ENCODE measurements around the gene RAB27A. TPM values are rescaled to one million over a fixed set of nuclear protein-coding genes. Genes with fewer than 3 reads are reported as not detected.

RAB27A gene
- total RNA-seq, 2 donors from 2014 or later = 8.8 to 9.1 TPM

DNA sequence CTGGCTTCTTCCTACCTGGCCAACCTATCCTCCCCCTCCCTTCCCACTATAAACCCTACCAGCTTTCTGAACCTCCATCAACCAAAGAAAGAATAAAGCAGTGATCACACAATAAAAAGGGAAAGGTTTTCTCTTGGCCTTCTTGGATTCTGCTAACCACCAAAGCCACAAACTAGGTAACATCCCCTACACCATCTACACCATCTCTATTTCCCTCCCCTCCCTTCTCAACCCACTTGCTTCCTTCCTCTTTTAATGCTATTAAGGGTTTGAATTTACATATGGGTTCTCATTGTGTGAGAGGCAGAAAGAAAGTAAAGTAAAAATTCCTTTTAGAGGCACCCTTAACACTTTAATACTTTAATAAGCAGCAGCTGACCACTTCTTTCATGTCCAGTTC lies 67.0 kb downstream of the RAB27A start:
- Mint-ChIP-seq H3K36me3 (ENCODE audit: low read depth) (peaks cover 3% of the 10 kb centered on the region), H3K4me1 (peaks cover 24% of the 10 kb centered on the region), H3K9me3 (no peaks in the 10 kb centered on the region), H3K4me3 (no peak overlapping the region), H3K27ac (no peak overlapping the region), H3K27me3 (ENCODE audit: insufficient read depth) (no peaks in the 10 kb centered on the region)
- no peak overlapping the region for H3K27ac ChIP-seq (ENCODE audit: low read depth, low read length)
- H3K27me3 ChIP-seq (ENCODE audit: control insufficient read depth, insufficient read depth, low read length, poor library complexity, severe bottlenecking) = no peaks in the 10 kb centered on the region
- no peak overlapping the region for H3K9ac ChIP-seq (ENCODE audit: extremely low read depth, low read length, poor library complexity, severe bottlenecking)
- no peak for DNase-seq
- no peak overlapping the region for H3K4me3 ChIP-seq (ENCODE audit: low read length)
- no peaks in the 10 kb centered on the region for H3K9me3 ChIP-seq (ENCODE audit: control insufficient read depth, low read length)
- H3K36me3 ChIP-seq (ENCODE audit: control insufficient read depth, insufficient read depth, low read length) = no peaks in the 10 kb centered on the region
- TF ChIP-seq, protein P1, sequence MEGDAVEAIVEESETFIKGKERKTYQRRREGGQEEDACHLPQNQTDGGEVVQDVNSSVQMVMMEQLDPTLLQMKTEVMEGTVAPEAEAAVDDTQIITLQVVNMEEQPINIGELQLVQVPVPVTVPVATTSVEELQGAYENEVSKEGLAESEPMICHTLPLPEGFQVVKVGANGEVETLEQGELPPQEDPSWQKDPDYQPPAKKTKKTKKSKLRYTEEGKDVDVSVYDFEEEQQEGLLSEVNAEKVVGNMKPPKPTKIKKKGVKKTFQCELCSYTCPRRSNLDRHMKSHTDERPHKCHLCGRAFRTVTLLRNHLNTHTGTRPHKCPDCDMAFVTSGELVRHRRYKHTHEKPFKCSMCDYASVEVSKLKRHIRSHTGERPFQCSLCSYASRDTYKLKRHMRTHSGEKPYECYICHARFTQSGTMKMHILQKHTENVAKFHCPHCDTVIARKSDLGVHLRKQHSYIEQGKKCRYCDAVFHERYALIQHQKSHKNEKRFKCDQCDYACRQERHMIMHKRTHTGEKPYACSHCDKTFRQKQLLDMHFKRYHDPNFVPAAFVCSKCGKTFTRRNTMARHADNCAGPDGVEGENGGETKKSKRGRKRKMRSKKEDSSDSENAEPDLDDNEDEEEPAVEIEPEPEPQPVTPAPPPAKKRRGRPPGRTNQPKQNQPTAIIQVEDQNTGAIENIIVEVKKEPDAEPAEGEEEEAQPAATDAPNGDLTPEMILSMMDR (conservative IDR thresholded peaks at IDR 0.05) = no peak
- no peaks in the 10 kb centered on the region for H3K4me1 ChIP-seq (ENCODE audit: control insufficient read depth, insufficient read depth, low read length)

GRCh38 chr15:55221090-55222011 lies 68.3 kb downstream of the RAB27A start:
- Histone ChIP-seq H3K4me3 (ENCODE audit: low read length) (no peak overlapping the region), H3K9ac (ENCODE audit: extremely low read depth, low read length, poor library complexity, severe bottlenecking) (no peak overlapping the region), H3K4me1 (ENCODE audit: control insufficient read depth, insufficient read depth, low read length) (no peaks in the 10 kb centered on the region), H3K9me3 (ENCODE audit: control insufficient read depth, low read length) (no peaks in the 10 kb centered on the region), H3K36me3 (ENCODE audit: control insufficient read depth, insufficient read depth, low read length) (no peaks in the 10 kb centered on the region), H3K27ac (ENCODE audit: low read depth, low read length) (no peak overlapping the region), H3K27me3 (ENCODE audit: control insufficient read depth, insufficient read depth, low read length, poor library complexity, severe bottlenecking) (no peaks in the 10 kb centered on the region)
- Mint-ChIP-seq H3K36me3 (ENCODE audit: low read depth) (peaks cover 3% of the 10 kb centered on the region), H3K27ac (no peak overlapping the region), H3K4me3 (no peak overlapping the region), H3K9me3 (no peaks in the 10 kb centered on the region), H3K4me1 (peaks cover 24% of the 10 kb centered on the region), H3K27me3 (ENCODE audit: insufficient read depth) (no peaks in the 10 kb centered on the region)
- DNase-seq = no peak
- TF ChIP-seq, protein P1 (conservative IDR thresholded peaks at IDR 0.05) = no peak
- 89 to 91% methylated on average over 6 of the region's 6 CpGs for WGBS, 2 experiments (ENCODE audit: insufficient coverage in 1 of 2, insufficient read length in 1 of 2)

DNA sequence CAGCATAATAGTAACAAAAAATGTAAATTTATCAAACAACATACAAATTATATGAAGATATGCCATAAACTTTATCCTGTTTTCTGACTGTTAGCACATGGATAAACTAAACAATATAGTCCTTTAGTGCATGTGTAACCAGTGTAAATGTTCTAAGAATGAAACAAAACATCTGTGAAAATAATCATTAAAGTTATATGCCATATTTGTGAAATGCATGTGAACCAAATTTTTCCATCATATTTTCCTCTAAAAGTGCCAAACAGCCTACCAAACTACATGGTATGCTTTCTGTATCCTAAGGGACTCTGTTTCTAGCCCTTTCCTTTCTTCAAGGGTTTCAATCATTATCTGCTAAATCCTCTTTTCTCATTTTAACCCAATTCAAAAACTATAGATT lies 69.0 kb downstream of the RAB27A start:
- no peak overlapping the region for H3K9ac ChIP-seq (ENCODE audit: extremely low read depth, low read length, poor library complexity, severe bottlenecking)
- no peak overlapping the region for H3K27ac Mint-ChIP-seq
- TF ChIP-seq, protein P1 (conservative IDR thresholded peaks at IDR 0.05) = no peak
- no peaks in the 10 kb centered on the region for H3K36me3 ChIP-seq (ENCODE audit: control insufficient read depth, insufficient read depth, low read length)
- no peaks in the 10 kb centered on the region for H3K27me3 Mint-ChIP-seq (ENCODE audit: insufficient read depth)
- H3K4me1 ChIP-seq (ENCODE audit: control insufficient read depth, insufficient read depth, low read length) = no peaks in the 10 kb centered on the region
- no peaks in the 10 kb centered on the region for H3K9me3 Mint-ChIP-seq
- no peak overlapping the region for H3K27ac ChIP-seq (ENCODE audit: low read depth, low read length)
- H3K4me3 ChIP-seq (ENCODE audit: low read length) = no peak overlapping the region
- H3K27me3 ChIP-seq (ENCODE audit: control insufficient read depth, insufficient read depth, low read length, poor library complexity, severe bottlenecking) = no peaks in the 10 kb centered on the region
- H3K9me3 ChIP-seq (ENCODE audit: control insufficient read depth, low read length) = no peaks in the 10 kb centered on the region
- H3K36me3 Mint-ChIP-seq (ENCODE audit: low read depth) = peaks cover 3% of the 10 kb centered on the region
- no peak overlapping the region for H3K4me3 Mint-ChIP-seq
- no peak for DNase-seq
- H3K4me1 Mint-ChIP-seq = peaks cover 24% of the 10 kb centered on the region
